ENCODE results near the gene SUCLA2.

DNA sequence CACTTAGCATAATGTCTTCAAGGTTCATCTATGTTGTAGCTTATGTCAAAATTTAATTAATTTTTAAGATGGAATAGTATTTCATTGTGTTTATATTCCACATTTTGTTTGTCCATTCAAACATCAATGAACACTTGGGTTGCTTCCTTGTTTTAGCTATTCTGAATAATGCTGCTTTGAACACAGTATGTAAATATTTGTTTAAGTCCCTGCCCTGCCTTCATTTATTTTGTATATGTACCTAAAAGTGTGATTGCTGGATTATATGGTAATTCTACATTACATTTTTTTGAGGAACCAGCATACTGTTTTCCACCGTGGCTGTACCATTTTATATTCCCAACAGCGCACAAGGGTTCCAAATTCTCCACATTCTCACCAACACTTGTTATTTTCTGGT, 17.6 kb upstream of the SUCLA2 start:
- TF ChIP-seq, protein P1, sequence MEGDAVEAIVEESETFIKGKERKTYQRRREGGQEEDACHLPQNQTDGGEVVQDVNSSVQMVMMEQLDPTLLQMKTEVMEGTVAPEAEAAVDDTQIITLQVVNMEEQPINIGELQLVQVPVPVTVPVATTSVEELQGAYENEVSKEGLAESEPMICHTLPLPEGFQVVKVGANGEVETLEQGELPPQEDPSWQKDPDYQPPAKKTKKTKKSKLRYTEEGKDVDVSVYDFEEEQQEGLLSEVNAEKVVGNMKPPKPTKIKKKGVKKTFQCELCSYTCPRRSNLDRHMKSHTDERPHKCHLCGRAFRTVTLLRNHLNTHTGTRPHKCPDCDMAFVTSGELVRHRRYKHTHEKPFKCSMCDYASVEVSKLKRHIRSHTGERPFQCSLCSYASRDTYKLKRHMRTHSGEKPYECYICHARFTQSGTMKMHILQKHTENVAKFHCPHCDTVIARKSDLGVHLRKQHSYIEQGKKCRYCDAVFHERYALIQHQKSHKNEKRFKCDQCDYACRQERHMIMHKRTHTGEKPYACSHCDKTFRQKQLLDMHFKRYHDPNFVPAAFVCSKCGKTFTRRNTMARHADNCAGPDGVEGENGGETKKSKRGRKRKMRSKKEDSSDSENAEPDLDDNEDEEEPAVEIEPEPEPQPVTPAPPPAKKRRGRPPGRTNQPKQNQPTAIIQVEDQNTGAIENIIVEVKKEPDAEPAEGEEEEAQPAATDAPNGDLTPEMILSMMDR (IDR thresholded peaks at IDR 0.05; ENCODE audit: insufficient read depth, low read depth, low read length): no peak
- no peak for TF ChIP-seq EZH2 (IDR thresholded peaks at IDR 0.05; ENCODE audit: insufficient read depth, low read length)

All from astrocyte (in vitro differentiated cells and primary cell).